ENCODE data around the gene SQSTM1.
"Not testable (repeated sequence)": the region's sequence is repeated elsewhere in the genome, so short reads cannot be mapped to it uniquely, and the experiment has no call there.

The SQSTM1 gene

GRCh38 chr5:179841621-179842020, 20.9 kb downstream of the SQSTM1 start:
- DNase-seq (ENCODE audit: low read depth in 2 of 2, low spot score in 1 of 2) = no peak

GRCh38 chr5:179852993-179853547, 32.4 kb downstream of the SQSTM1 start:
- DNase-seq (ENCODE audit: low read depth in 2 of 2, low spot score in 1 of 2) = no peak

- no peak for DNase-seq (ENCODE audit: low read depth in 2 of 2, low spot score in 1 of 2)
Observed at GRCh38 chr5:179854356-179854755, 33.7 kb downstream of the SQSTM1 start.

GRCh38 chr5:179858241-179858585, 37.5 kb downstream of the SQSTM1 start:
- DNase-seq (ENCODE audit: low read depth in 2 of 2, low spot score in 1 of 2) = peak; percentile 10 to 15

GRCh38 chr5:179858586-179859427, 38.1 kb downstream of the SQSTM1 start, which contains the start of gene MRNIP:
Gene MRNIP (minus strand): TSS chr5:179858817. CDS start chr5:179858796, 21 bp downstream.
- peak; percentile 75 to 83 for DNase-seq (ENCODE audit: low read depth in 2 of 2, low spot score in 1 of 2)

GRCh38 chr5:179860301-179860700, 39.6 kb downstream of the SQSTM1 start:
- DNase-seq (ENCODE audit: low read depth in 2 of 2, low spot score in 1 of 2) = no peak

GRCh38 chr5:179862296-179862695, 41.6 kb downstream of the SQSTM1 start:
- DNase-seq (ENCODE audit: low read depth in 2 of 2, low spot score in 1 of 2) = no peak

GRCh38 chr5:179862891-179863290, 42.2 kb downstream of the SQSTM1 start:
- no peak for DNase-seq (ENCODE audit: low read depth in 2 of 2, low spot score in 1 of 2)

GRCh38 chr5:179863449-179864085, 42.9 kb downstream of the SQSTM1 start:
- DNase-seq (ENCODE audit: low read depth in 2 of 2, low spot score in 1 of 2) = no peak

- DNase-seq (ENCODE audit: low read depth in 2 of 2, low spot score in 1 of 2) = no peak
Observed at GRCh38 chr5:179864686-179865085, 44.0 kb downstream of the SQSTM1 start.

GRCh38 chr5:179865491-179866240, 45.0 kb downstream of the SQSTM1 start:
- no peak for DNase-seq (ENCODE audit: low read depth in 2 of 2, low spot score in 1 of 2)

GRCh38 chr5:179866241-179867078, 45.8 kb downstream of the SQSTM1 start:
- no peak for DNase-seq (ENCODE audit: low read depth in 2 of 2, low spot score in 1 of 2)

- DNase-seq (ENCODE audit: low read depth in 2 of 2, low spot score in 1 of 2) = no peak
Observed at GRCh38 chr5:179867079-179867465, 46.4 kb downstream of the SQSTM1 start.

- no peak for DNase-seq (ENCODE audit: low read depth in 2 of 2, low spot score in 1 of 2)
Observed at GRCh38 chr5:179867476-179867875, 46.8 kb downstream of the SQSTM1 start.

- no peak for DNase-seq (ENCODE audit: low read depth in 2 of 2, low spot score in 1 of 2)
Observed at GRCh38 chr5:179868541-179868940, 47.8 kb downstream of the SQSTM1 start.

- DNase-seq (ENCODE audit: low read depth in 2 of 2, low spot score in 1 of 2) = no peak
Observed at GRCh38 chr5:179869101-179869500, 48.4 kb downstream of the SQSTM1 start.

GRCh38 chr5:179869641-179870402, 49.1 kb downstream of the SQSTM1 start:
- no peak for DNase-seq (ENCODE audit: low read depth in 2 of 2, low spot score in 1 of 2)

GRCh38 chr5:179870403-179870903, 49.7 kb downstream of the SQSTM1 start:
- DNase-seq (ENCODE audit: low read depth in 2 of 2, low spot score in 1 of 2) = no peak

GRCh38 chr5:179870952-179871351, 50.2 kb downstream of the SQSTM1 start:
- no peak for DNase-seq (ENCODE audit: low read depth in 2 of 2, low spot score in 1 of 2)

GRCh38 chr5:179871533-179871932, 50.8 kb downstream of the SQSTM1 start:
- not testable (repeated sequence) for DNase-seq (ENCODE audit: low read depth in 2 of 2, low spot score in 1 of 2)
